Effector memory CD8-positive, alpha-beta T cell (primary cell): ENCODE results near the gene RIOK3.
"Not testable (repeated sequence)": the region's sequence is repeated elsewhere in the genome, so short reads cannot be mapped to it uniquely, and the experiment has no call there.

Source experiments
- ATAC-seq: fragments of 150-1000 bp; cut with Tn5 transposase; replicated peaks from 2 replicates; pipeline ENCODE4 v1.10.0; 2021; ENCODE audit warnings: mild to moderate bottlenecking, moderate library complexity
- DNase-seq, 3 experiments: peaks; one replicate each; pipeline ENCODE4 v3.0.0; 2021
- H3K27ac Mint-ChIP-seq, 2 donors: one replicate each; pipeline ENCODE4 v1.8.0; 2022; ENCODE audit warnings: mild to moderate bottlenecking in 2 of 2, mixed read lengths in 2 of 2, moderate library complexity in 2 of 2
- H3K27me3 Mint-ChIP-seq, 2 donors: one replicate each; pipeline ENCODE4 v1.8.0; 2022; ENCODE audit warnings: mixed read lengths in 2 of 2
- H3K36me3 Mint-ChIP-seq: one replicate; pipeline ENCODE4 v1.8.0; 2022; ENCODE audit warnings: mild to moderate bottlenecking, moderate library complexity, mixed read lengths; ENCODE audit not compliant: insufficient read depth
- H3K4me1 Mint-ChIP-seq, 2 donors: one replicate each; pipeline ENCODE4 v1.8.0; 2022; ENCODE audit warnings: low read depth in 2 of 2, mixed read lengths in 2 of 2
- H3K4me3 Mint-ChIP-seq, 2 donors: one replicate each; pipeline ENCODE4 v1.8.0; 2022; ENCODE audit warnings: mild to moderate bottlenecking in 2 of 2, mixed read lengths in 2 of 2, moderate library complexity in 2 of 2
- H3K9me3 Mint-ChIP-seq, 2 donors: one replicate each; pipeline ENCODE4 v1.8.0; 2022; ENCODE audit warnings: mixed read lengths in 2 of 2
- total RNA-seq, 9 experiments: gene quantifications; one replicate each; lab custom pipeline; 2026; lab: John Stamatoyannopoulos, UW

The RIOK3 gene, protein sequence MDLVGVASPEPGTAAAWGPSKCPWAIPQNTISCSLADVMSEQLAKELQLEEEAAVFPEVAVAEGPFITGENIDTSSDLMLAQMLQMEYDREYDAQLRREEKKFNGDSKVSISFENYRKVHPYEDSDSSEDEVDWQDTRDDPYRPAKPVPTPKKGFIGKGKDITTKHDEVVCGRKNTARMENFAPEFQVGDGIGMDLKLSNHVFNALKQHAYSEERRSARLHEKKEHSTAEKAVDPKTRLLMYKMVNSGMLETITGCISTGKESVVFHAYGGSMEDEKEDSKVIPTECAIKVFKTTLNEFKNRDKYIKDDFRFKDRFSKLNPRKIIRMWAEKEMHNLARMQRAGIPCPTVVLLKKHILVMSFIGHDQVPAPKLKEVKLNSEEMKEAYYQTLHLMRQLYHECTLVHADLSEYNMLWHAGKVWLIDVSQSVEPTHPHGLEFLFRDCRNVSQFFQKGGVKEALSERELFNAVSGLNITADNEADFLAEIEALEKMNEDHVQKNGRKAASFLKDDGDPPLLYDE
- 86.3 to 155 (median 119) reads per million in 9 experiments for total RNA-seq

DNA sequence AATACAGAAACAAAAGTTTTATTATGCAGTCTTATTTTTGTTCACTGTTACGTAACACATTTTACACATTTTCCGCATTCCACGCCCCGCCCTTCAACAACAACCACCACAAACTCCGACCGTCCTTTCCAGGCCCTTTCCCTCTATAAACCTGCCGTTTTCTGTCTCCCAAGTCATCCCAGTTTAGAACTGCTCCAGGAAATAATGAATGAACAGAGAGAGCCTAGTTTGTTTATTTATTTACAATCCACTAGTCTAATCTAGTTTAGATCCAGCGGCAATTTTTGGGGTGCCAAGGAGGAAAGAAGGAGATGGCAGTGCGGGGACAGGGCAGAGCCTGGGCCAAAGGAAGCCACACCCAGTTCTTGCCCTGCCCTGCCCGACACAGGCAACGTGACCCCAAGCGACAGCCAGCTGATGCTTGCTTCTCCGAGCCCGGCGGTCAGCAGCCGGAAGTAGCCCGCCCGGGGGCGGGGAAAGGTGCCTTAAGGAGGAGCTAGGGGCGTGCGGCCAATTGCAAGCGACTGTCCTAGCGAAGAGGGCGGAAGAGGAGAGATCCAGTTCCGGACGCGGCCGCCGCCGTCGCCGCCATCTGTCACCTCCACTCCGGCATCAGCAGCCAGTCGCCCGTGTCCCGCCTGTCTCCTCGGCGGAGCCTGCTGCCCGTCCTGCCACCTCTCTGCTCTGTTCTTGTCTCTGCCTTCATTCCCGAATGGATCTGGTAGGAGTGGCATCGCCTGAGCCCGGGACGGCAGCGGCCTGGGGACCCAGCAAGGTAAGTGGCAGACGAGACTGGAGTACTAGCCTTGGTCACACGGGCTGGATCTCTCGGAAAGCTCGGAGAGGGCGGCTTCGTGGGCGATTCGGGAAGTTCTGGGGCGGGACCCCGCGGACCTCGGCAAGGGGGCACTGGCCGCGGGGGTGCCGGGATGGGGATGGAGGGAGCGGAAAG lies at the start of gene RIOK3:
TSS of gene RIOK3 (plus strand) at position 560 of the 952 bp plus-strand sequence. CDS start at position 713, 153 bp downstream.
- Mint-ChIP-seq H3K4me1 (peaks cover 26 to 40% of the 10 kb centered on the region in 2 donors), H3K9me3 (no peaks in the 10 kb centered on the region)

DNA sequence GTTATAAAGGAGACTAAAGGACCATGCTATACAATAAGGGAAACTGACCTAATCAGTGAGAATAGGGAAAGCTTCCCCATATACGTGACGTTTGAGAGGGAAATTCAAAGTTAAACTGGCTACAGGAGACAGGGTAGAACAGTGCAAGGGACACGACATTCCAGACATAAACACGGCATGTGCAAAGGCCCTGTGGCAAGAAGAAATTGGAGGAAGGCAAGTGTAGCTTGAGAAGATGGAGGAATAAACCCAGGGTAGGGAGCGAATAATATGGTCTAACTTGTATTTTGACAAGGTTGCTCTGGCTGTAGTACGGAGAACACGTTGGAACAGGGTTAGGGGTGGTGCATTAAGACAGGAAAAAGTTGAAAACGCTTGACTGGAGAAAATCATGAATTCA lies 49.8 kb upstream of the RIOK3 start:
- no peak for DNase-seq
- Mint-ChIP-seq H3K27me3 (no peaks in the 10 kb centered on the region), H3K36me3 (no peaks in the 10 kb centered on the region), H3K4me1 (peaks cover 5 to 6% of the 10 kb centered on the region in 2 donors), H3K27ac (no peak overlapping the region), H3K4me3 (no peak overlapping the region), H3K9me3 (no peaks in the 10 kb centered on the region)
- no peak for ATAC-seq

More for the DNA sequence above, at the start of gene RIOK3:
- Mint-ChIP-seq H3K36me3 (peaks cover 39% of the 10 kb centered on the region), H3K27me3 (no peaks in the 10 kb centered on the region), H3K27ac (peak within 1 kb of the TSS; percentile 93 to 98), H3K4me3 (peak within 1 kb of the TSS; percentile 97 to 98)
- DNase-seq (peak; percentile 85 to 88 (median 87)), ATAC-seq (peak; percentile 94)

DNA sequence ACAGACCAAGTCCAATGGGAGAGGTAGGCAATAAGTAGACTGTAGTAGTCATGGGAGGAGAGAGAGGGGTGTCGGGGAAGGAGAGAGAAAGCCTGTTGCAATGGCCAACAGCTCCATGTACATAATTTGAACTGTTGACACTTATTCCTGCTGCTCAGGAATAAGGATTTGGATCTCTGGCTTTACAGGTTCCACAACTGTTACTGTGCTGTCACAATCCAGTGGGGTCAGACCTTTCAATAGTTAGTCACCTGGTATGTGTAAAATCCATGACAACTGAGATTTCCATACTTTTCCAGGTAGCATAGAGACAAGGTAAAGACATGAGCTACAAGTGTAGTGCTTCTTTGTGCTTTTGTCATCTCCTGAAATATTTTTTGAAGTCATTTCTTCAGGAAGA lies 47.5 kb upstream of the RIOK3 start:
- no peaks in the 10 kb centered on the region for H3K4me1 Mint-ChIP-seq
- no peak overlapping the region for H3K27ac Mint-ChIP-seq
- H3K27me3 Mint-ChIP-seq, result no peaks in the 10 kb centered on the region
- no peak for DNase-seq
- no peak overlapping the region for H3K4me3 Mint-ChIP-seq
- H3K9me3 Mint-ChIP-seq, result no peaks in the 10 kb centered on the region
- no peaks in the 10 kb centered on the region for H3K36me3 Mint-ChIP-seq
- ATAC-seq, result no peak

DNA sequence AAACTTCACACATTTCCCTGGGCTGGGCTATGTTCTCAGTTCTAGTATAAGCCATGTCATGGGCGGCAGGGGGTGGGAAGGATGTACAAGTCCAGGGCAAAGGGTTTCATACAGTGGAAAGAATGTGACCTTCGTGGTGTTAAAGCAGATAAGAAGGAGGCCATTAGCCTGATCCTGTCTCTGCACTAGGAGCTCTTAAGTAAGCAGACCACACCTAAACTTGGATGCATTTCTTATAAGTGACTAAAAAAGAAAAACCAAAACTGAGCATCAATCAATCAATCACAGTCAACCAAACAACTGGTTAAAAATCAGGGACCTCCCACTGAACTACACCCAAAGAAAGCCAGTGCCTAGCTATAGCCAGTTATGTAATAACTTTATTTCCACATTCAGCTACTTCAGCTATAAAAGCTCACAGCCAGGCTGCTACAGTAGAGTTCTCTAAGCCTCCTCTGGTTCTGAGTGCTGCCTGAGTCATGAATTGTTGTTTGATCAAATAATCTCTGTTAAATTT lies 46.8 kb upstream of the RIOK3 start:
- Mint-ChIP-seq H3K4me3 (no peak overlapping the region), H3K27ac (no peak overlapping the region), H3K9me3 (no peaks in the 10 kb centered on the region), H3K27me3 (no peaks in the 10 kb centered on the region), H3K36me3 (no peaks in the 10 kb centered on the region), H3K4me1 (no peaks in the 10 kb centered on the region)
- ATAC-seq, result no peak
- DNase-seq, result no peak

DNA sequence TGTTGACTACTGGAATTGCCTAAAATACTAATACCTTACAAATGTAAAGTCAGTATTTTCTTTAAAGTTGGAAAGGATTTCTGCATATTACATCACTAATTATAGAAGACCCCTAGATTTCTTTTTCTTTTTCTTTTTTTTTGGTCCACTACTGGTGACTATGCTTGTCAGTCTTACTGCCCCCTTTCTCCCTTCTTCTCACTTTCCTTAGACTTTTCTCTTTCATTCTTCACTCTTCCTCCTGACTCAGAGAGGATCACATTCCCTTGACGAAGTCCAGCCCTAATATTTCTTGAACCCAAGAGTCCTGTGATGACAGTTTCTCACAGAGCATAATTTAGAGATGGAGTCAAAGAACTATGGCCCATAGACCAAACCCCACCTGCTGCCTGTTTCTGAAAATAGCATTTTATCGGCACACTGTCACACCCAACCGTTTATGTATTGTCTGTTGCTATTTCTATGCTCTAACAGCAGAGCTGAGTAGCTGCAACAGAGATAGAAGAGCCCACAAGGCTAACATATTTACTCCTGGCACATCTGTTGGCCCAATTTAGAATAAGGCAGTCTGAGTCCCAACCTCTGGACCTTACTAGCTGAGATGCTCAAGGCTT lies 40.6 kb upstream of the RIOK3 start:
- Mint-ChIP-seq H3K4me1 (no peaks in the 10 kb centered on the region), H3K27me3 (no peaks in the 10 kb centered on the region), H3K4me3 (no peak overlapping the region), H3K36me3 (no peaks in the 10 kb centered on the region), H3K27ac (no peak overlapping the region), H3K9me3 (no peaks in the 10 kb centered on the region)
- DNase-seq, result no peak
- no peak for ATAC-seq

DNA sequence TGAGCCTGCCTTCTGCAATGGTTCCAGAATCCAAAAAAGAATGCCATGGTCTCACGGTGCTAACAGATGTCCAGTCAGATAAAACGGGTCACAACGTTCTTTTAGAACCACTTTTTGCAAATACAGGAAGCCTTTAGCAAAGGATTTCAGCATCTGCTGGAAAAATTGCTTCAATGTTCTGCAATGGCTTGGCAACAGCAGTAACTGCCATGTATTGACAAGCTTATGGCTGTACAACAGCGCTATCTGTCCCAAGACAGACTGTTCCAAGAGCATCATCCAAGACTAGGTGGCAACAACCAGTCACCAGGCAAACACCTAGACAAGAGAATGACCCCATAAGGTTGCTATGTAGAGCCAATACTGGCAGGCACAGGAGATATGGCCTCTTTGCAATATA lies 37.6 kb upstream of the RIOK3 start:
- no peaks in the 10 kb centered on the region for H3K36me3 Mint-ChIP-seq
- H3K27me3 Mint-ChIP-seq, result no peaks in the 10 kb centered on the region
- DNase-seq, result no peak
- H3K4me3 Mint-ChIP-seq, result no peak overlapping the region
- no peak overlapping the region for H3K27ac Mint-ChIP-seq
- no peak for ATAC-seq
- no peaks in the 10 kb centered on the region for H3K9me3 Mint-ChIP-seq
- no peaks in the 10 kb centered on the region for H3K4me1 Mint-ChIP-seq

DNA sequence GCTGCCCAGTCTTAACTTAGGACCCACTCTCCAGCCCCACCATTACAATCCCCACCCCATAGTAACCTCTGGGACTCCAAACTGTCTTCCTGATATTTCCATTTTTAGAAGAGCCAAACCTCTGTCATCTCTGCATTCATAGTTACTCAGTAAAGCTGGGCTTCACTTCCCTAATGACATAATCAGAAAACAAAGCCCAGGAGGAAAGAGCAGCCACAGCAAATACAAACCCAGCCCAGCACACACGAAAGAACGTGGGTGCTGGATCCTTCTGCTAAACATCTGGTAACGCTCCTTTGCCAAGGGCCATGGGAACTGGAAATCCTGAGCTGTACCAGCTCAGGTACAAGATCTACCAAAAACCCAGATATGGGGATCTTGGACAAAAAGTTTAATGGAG lies 36.8 kb upstream of the RIOK3 start:
- no peaks in the 10 kb centered on the region for H3K27me3 Mint-ChIP-seq
- H3K4me3 Mint-ChIP-seq, result no peak overlapping the region
- no peak overlapping the region for H3K27ac Mint-ChIP-seq

DNA sequence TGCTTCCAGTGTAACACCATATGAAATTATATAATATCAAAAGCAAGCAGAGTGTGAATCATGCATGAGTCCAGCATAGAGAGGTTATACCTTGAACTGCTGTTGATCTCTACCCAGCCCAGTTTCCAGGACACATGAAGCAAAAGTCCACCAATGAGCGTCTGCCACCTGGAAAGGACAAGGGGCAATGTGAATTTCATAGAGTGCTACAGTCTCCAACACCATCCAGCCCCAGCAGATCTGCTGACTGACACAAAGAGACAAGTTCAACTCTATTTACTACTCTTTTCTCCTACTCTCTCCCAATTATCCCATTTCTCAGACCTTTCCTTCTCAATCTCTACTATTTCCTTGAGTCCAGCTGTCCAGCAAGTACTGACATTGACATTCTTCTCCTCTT lies 31.8 kb upstream of the RIOK3 start:
- H3K36me3 Mint-ChIP-seq, result no peaks in the 10 kb centered on the region
- peaks cover 14 to 16% of the 10 kb centered on the region in 2 donors for H3K4me1 Mint-ChIP-seq
- DNase-seq (no peak), ATAC-seq (no peak)
- H3K4me3 Mint-ChIP-seq, result no peak overlapping the region
- H3K27ac Mint-ChIP-seq, result no peak overlapping the region
- no peaks in the 10 kb centered on the region for H3K27me3 Mint-ChIP-seq
- H3K9me3 Mint-ChIP-seq, result no peaks in the 10 kb centered on the region

More for the DNA sequence above, 36.8 kb upstream of the RIOK3 start:
- no peak for ATAC-seq
- no peaks in the 10 kb centered on the region for H3K36me3 Mint-ChIP-seq
- H3K4me1 Mint-ChIP-seq, result no peaks in the 10 kb centered on the region
- DNase-seq, result no peak
- no peaks in the 10 kb centered on the region for H3K9me3 Mint-ChIP-seq

DNA sequence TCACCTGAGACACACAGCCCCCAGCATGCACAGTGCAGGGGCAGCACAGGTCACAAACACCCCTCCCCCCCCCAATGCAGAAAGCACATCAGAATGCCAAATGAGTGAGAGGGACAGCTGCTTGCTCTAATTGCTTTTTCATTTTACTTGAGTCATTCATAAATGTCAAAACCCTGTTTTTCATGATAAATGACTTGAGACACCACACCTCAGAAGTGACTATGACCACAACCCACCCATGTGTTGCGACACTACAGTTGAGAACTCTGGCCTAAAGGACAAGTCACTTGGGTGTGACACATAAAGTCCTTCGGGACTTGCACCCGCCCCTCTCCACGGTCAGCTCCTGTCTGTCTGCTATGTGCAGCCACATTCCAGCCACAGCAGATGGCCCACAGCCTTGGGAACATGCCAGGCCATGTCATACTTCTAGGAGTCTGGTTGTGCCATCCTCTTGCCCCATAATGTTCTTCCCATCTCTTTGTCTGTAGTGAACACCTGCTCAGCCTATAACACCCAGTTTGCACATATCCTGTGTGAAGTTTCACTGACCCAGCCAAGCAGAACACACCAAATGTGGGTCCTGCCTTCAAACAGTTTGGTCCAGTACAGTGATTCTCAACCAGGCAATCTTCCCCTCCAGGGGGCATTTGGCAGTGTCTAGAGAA lies 30.2 kb upstream of the RIOK3 start:
- Mint-ChIP-seq H3K27ac (peak overlapping the region; percentile 77 to 86), H3K36me3 (no peaks in the 10 kb centered on the region), H3K4me1 (peaks cover 14 to 16% of the 10 kb centered on the region in 2 donors), H3K9me3 (no peaks in the 10 kb centered on the region), H3K27me3 (no peaks in the 10 kb centered on the region), H3K4me3 (peak overlapping the region; percentile 62 to 72)
- DNase-seq (peak; percentile 15 to 36 (median 18)), ATAC-seq (peak; percentile 91)

DNA sequence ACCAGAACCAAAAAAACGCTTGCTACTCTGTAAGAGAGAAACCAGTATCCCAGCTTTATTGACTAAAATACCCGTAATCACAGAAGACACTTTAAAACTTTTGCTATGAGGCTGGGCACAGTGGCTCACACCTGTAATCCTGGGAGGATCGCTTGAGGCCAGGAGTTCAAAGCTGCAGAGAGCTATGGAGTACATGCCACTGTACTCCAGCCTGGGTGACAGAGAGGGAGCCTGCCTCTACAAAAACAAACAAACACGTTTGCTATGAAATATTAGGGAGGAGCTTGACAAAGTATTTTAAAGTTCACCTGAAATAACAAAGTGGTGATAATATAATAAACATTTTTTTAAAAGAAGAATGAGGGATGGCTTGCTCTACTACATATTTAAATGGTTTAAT lies 28.5 kb upstream of the RIOK3 start:
- H3K36me3 Mint-ChIP-seq, result no peaks in the 10 kb centered on the region
- H3K4me1 Mint-ChIP-seq, result peaks cover 14 to 16% of the 10 kb centered on the region in 2 donors
- no peak for DNase-seq
- H3K27ac Mint-ChIP-seq, result no peak overlapping the region
- H3K4me3 Mint-ChIP-seq, result no peak overlapping the region
- no peak for ATAC-seq
- no peaks in the 10 kb centered on the region for H3K27me3 Mint-ChIP-seq
- no peaks in the 10 kb centered on the region for H3K9me3 Mint-ChIP-seq

DNA sequence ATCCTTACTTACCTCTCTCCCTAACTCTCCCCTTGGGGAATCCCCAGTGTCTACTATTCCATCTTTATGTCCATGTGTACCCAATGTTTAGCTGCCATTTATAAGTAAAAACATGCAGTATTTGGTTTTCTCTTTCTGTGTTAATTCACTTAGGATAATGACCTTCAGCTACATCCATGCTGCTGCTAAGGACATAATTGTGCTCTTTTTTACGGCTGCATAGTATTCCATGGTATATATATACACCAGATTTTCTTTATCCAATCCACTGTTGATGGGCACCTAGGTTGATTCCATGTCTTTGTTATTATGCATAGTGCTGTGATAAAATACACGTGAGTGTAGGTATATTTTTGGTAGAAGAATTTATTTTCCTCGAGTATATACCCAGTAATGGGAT lies 24.3 kb upstream of the RIOK3 start:
- ATAC-seq (no peak), DNase-seq (no peak)
- Mint-ChIP-seq H3K27ac (no peak overlapping the region), H3K4me3 (no peak overlapping the region), H3K36me3 (no peaks in the 10 kb centered on the region), H3K27me3 (no peaks in the 10 kb centered on the region), H3K9me3 (no peaks in the 10 kb centered on the region), H3K4me1 (peaks cover 0 to under 1% of the 10 kb centered on the region in 2 donors)

DNA sequence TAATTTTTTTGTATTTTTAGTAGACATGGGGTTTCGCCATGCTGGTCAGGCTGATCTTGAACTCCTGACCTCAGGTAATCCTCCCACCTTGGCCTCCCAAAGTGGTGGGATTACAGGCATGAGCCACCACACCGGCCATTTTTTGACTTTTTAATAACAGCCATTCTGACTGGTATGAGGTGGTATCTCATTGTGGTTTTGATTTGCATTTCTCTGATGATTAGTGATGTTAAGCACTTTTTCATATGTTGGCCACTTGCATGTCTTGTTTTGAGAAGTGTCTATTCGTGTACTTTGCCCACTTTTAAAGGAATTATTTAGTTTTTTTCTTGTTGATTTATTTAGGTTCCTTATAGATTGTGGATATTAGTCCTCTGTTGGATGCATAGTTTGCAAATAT lies 23.5 kb upstream of the RIOK3 start:
- not testable (repeated sequence) for DNase-seq, H3K9me3 Mint-ChIP-seq, H3K36me3 Mint-ChIP-seq, H3K27ac Mint-ChIP-seq, ATAC-seq, H3K4me1 Mint-ChIP-seq, H3K27me3 Mint-ChIP-seq, H3K4me3 Mint-ChIP-seq
